Body of pancreas (tissue), 4 donors: ENCODE measurements around the gene CAB39L.

ENCODE experiments used
- CTCF ChIP-seq, 7 experiments: fragments of 450-650 bp in 4 of 7; fragments of 200-600 bp in 3 of 7; sonication (generic) in 3 of 7; IDR thresholded peaks; one replicate each; pipeline ENCODE4 v1.5.1; 2016 to 2019; ENCODE audit warnings: antibody characterized with exemption in 7 of 7
- POLR2A ChIP-seq, 3 donors: fragments of 450-650 bp; IDR thresholded peaks; one replicate each; pipeline ENCODE4 v1.6.1; 2016; ENCODE audit warnings: antibody characterized with exemption in 3 of 3, mild to moderate bottlenecking in 2 of 3

DNA sequence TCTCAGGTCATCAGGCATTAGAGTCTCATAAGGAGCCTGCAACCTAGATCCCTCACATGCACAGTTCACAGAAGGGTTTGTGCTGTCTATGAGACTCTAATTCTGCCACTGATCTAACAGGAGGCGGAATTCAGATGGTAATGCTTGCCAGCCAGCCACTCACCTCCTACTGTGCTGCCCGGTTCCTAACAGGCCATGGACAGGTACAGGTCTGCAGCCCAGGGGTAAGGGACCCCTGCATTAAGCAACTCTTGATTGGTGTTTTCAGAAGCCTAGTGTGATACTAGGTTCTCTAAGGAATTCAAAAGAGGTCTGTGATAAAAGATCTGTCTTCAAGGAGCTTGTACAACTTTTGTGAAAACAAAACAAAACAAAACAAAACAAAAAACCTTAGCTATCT is 31.1 kb downstream of the CAB39L start:
- no peak for TF ChIP-seq POLR2A (IDR thresholded peaks at IDR 0.05)
- no peak for TF ChIP-seq CTCF (IDR thresholded peaks at IDR 0.05)
